ENCODE data around the gene E4F1.

The E4F1 gene

GRCh38 chr16:2223221-2223941, at the start of gene E4F1:
Gene E4F1, plus strand, starts transcription at chr16:2223591. Its CDS starts 23 bp downstream, at chr16:2223614.
- peak; percentile 100 for DNase-seq (ENCODE audit: low read depth)

- no peak for DNase-seq (ENCODE audit: low read depth)
These were observed 49.5 kb upstream of the E4F1 start for GRCh38 chr16:2173916-2174315.

- no peak for DNase-seq (ENCODE audit: low read depth)
These were observed 48.8 kb upstream of the E4F1 start for GRCh38 chr16:2174396-2175131.

GRCh38 chr16:2175454-2175853, 47.9 kb upstream of the E4F1 start:
- no peak for DNase-seq (ENCODE audit: low read depth)

GRCh38 chr16:2176047-2176446, 47.3 kb upstream of the E4F1 start:
- DNase-seq (ENCODE audit: low read depth) = no peak

GRCh38 chr16:2177101-2177500, 46.3 kb upstream of the E4F1 start:
- DNase-seq (ENCODE audit: low read depth) = no peak

- no peak for DNase-seq (ENCODE audit: low read depth)
These were observed 45.8 kb upstream of the E4F1 start for GRCh38 chr16:2177561-2177960.

GRCh38 chr16:2178321-2179106, 44.9 kb upstream of the E4F1 start:
- DNase-seq (ENCODE audit: low read depth) = no peak

- DNase-seq (ENCODE audit: low read depth) = no peak
These were observed 44.3 kb upstream of the E4F1 start for GRCh38 chr16:2179107-2179501.

GRCh38 chr16:2179576-2179975, 43.8 kb upstream of the E4F1 start:
- no peak for DNase-seq (ENCODE audit: low read depth)

GRCh38 chr16:2180461-2180860, 42.9 kb upstream of the E4F1 start:
- DNase-seq (ENCODE audit: low read depth) = no peak

- DNase-seq (ENCODE audit: low read depth) = no peak
These were observed 42.1 kb upstream of the E4F1 start for GRCh38 chr16:2180962-2181923.

- DNase-seq (ENCODE audit: low read depth) = no peak
These were observed 41.4 kb upstream of the E4F1 start for GRCh38 chr16:2181952-2182351.

- DNase-seq (ENCODE audit: low read depth) = no peak
These were observed 39.7 kb upstream of the E4F1 start for GRCh38 chr16:2183671-2184070.

- no peak for DNase-seq (ENCODE audit: low read depth)
These were observed 39.0 kb upstream of the E4F1 start for GRCh38 chr16:2184346-2184745.

GRCh38 chr16:2184962-2185361, 38.4 kb upstream of the E4F1 start:
- DNase-seq (ENCODE audit: low read depth) = no peak

- DNase-seq (ENCODE audit: low read depth) = no peak
These were observed 37.3 kb upstream of the E4F1 start for GRCh38 chr16:2186064-2186463.

GRCh38 chr16:2186505-2186904, 36.9 kb upstream of the E4F1 start:
- no peak for DNase-seq (ENCODE audit: low read depth)

- no peak for DNase-seq (ENCODE audit: low read depth)
These were observed 36.2 kb upstream of the E4F1 start for GRCh38 chr16:2187212-2187611.

GRCh38 chr16:2188395-2188794, 35.0 kb upstream of the E4F1 start:
- no peak for DNase-seq (ENCODE audit: low read depth)

GRCh38 chr16:2189252-2189893, 34.0 kb upstream of the E4F1 start:
- no peak for DNase-seq (ENCODE audit: low read depth)

Data from fibroblast of gingiva (primary cell).